DND-41 (cell line): ENCODE measurements around the gene GH2.

ENCODE experiments used
- ATAC-seq: fragments of 200-7000 bp; cut with Tn5 transposase; 3 replicates; pipeline ENCODE4 v1.9.1; 2021; ENCODE audit warnings: low read depth; ENCODE audit not compliant: insufficient read depth
- DNase-seq: peaks from one replicate; pipeline ENCODE4 v3.0.0-alpha.2; 2020
- H2AFZ ChIP-seq: 2 replicates; pipeline ENCODE4 v1.6.0; 2012; ENCODE audit warnings: low read depth, low read length
- H3K27ac ChIP-seq: 2 replicates; pipeline ENCODE4 v1.5.1; 2012; ENCODE audit warnings: low read length, inconsistent platforms
- H3K27me3 ChIP-seq: fragments of 200-600 bp; sonication (generic); 2 replicates; pipeline ENCODE4 v1.6.0; 2012; ENCODE audit warnings: low read length, mild to moderate bottlenecking, inconsistent platforms; ENCODE audit not compliant: insufficient read depth, poor library complexity
- H3K36me3 ChIP-seq: 2 replicates; pipeline ENCODE4 v1.5.1; 2012; ENCODE audit warnings: low read length, inconsistent platforms; ENCODE audit not compliant: insufficient read depth
- H3K4me1 ChIP-seq: 2 replicates; pipeline ENCODE4 v1.5.1; 2012; ENCODE audit warnings: mild to moderate bottlenecking, low read length; ENCODE audit not compliant: insufficient read depth
- H3K4me2 ChIP-seq: 2 replicates; pipeline ENCODE4 v1.6.0; 2012; ENCODE audit warnings: mild to moderate bottlenecking, moderate library complexity, low read length, inconsistent platforms; ENCODE audit not compliant: insufficient read depth
- H3K4me3 ChIP-seq, 2 experiments: fragments of 200-600 bp in 1 of 2; shearing (Covaris generic) in 1 of 2; 2 replicates each; pipeline ENCODE4 v1.5.1; 2012 to 2016; ENCODE audit warnings: inconsistent platforms in 2 of 2, low read length in 2 of 2, mild to moderate bottlenecking in 2 of 2, low read depth in 1 of 2, moderate library complexity in 1 of 2
- H3K79me2 ChIP-seq: 2 replicates; pipeline ENCODE4 v1.6.0; 2012; ENCODE audit warnings: low read length, inconsistent platforms; ENCODE audit not compliant: insufficient read depth
- H3K9ac ChIP-seq: 2 replicates; pipeline ENCODE4 v1.6.0; 2012; ENCODE audit warnings: low read depth, mild to moderate bottlenecking, inconsistent platforms, low read length, moderate library complexity
- H3K9me3 ChIP-seq: 2 replicates; pipeline ENCODE4 v1.5.1; 2012; ENCODE audit warnings: low read length, moderate library complexity, mild to moderate bottlenecking, inconsistent platforms; ENCODE audit not compliant: insufficient read depth, severe bottlenecking
- H4K20me1 ChIP-seq: 2 replicates; pipeline ENCODE4 v1.6.0; 2012; ENCODE audit warnings: low read length; ENCODE audit not compliant: insufficient read depth
- EZH2 ChIP-seq: IDR thresholded peaks from 3 replicates; pipeline ENCODE4 v1.6.1; 2012; ENCODE audit warnings: borderline replicate concordance, low read depth, mild to moderate bottlenecking, moderate library complexity, low read length, inconsistent platforms; ENCODE audit not compliant: severe bottlenecking
- TF ChIP-seq, protein P1 (sequence below): IDR thresholded peaks from 2 replicates; pipeline ENCODE4 v1.5.1; 2012; ENCODE audit warnings: borderline replicate concordance, low read length, moderate library complexity, mild to moderate bottlenecking; ENCODE audit not compliant: poor library complexity, severe bottlenecking; ENCODE audit errors: extremely low read depth

GH2 gene

DNA sequence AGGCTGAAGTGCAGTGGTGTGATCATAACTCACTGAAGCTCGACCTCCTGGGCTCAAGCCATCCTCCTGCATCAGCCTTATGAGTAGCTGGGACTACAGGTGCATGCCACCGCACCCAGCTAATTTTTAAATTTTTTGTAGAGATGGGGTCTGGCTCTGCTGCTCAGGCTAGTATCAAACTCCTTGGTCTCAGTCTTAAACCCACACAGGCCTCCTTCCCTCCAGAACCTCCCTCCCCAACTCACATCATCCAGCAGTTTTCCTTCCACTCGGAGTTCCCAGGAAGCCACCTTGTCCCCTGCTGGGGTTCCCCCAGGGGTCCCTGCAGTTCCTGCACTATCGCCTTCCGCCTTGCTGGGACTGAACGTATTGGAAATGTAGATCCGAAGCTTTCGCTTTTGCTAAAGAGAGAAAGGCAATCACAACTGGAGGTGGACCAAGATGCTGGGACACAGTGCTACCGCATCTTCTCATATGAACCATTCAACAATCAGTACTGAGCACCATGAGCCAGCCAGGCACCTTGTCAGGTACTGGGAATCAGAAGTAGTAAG lies 46.5 kb downstream of the GH2 start:
- H3K27me3 ChIP-seq: no peaks in the 10 kb centered on the region
- H3K4me1 ChIP-seq: peaks cover 19% of the 10 kb centered on the region
- no peak for TF ChIP-seq EZH2
- TF ChIP-seq, protein P1, sequence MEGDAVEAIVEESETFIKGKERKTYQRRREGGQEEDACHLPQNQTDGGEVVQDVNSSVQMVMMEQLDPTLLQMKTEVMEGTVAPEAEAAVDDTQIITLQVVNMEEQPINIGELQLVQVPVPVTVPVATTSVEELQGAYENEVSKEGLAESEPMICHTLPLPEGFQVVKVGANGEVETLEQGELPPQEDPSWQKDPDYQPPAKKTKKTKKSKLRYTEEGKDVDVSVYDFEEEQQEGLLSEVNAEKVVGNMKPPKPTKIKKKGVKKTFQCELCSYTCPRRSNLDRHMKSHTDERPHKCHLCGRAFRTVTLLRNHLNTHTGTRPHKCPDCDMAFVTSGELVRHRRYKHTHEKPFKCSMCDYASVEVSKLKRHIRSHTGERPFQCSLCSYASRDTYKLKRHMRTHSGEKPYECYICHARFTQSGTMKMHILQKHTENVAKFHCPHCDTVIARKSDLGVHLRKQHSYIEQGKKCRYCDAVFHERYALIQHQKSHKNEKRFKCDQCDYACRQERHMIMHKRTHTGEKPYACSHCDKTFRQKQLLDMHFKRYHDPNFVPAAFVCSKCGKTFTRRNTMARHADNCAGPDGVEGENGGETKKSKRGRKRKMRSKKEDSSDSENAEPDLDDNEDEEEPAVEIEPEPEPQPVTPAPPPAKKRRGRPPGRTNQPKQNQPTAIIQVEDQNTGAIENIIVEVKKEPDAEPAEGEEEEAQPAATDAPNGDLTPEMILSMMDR: no peak
- DNase-seq (no peak), ATAC-seq (no peak)
- no peaks in the 10 kb centered on the region for H3K9me3 ChIP-seq
- H3K9ac ChIP-seq: no peak overlapping the region
- H2AFZ ChIP-seq: no peak overlapping the region
- H3K79me2 ChIP-seq: peaks cover 47% of the 10 kb centered on the region
- H3K36me3 ChIP-seq: peaks cover 86% of the 10 kb centered on the region
- no peak overlapping the region for H3K4me2 ChIP-seq
- H3K4me3 ChIP-seq: no peak overlapping the region
- H4K20me1 ChIP-seq: peaks cover 46% of the 10 kb centered on the region
- H3K27ac ChIP-seq: no peak overlapping the region

DNA sequence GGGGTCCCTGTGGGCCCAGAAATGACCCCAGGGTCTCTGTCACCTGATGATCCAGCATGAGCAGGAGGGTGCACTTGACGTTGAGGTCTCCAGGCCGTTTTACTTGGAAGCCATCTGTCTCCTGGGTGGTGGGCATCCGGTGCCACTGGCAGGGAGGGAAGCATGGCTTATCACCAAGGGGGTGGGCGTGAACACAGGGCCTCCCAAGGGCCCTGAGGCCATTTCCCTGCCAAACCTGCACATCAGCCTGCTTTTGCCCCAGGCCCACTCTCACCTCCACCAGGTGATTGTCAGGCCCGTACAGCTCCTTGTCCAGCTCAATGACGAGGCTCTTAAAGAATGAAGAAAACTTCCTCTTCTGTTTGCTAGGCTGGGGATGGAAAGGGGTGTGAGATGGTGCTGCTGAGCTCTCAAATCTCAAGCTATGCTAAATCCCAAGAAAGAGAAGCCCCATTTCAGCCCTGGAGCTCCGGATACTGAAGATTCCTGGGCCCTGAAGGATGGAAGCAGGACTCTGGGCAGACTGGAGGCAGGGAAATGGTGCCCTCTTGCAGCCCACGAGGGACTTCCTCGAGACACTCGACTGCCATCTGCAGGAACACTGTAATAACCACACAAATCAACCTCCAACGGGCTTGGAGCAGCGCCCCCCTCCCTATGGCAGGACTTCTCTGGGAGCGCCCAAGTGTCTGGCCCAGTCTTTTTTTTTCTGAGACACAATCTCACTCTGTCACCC lies 47.1 kb downstream of the GH2 start:
- Histone ChIP-seq H3K36me3 (peaks cover 92% of the 10 kb centered on the region), H3K9ac (no peak overlapping the region), H3K27me3 (no peaks in the 10 kb centered on the region), H3K79me2 (peaks cover 48% of the 10 kb centered on the region), H2AFZ (no peak overlapping the region), H4K20me1 (peaks cover 46% of the 10 kb centered on the region), H3K27ac (no peak overlapping the region), H3K9me3 (no peaks in the 10 kb centered on the region), H3K4me1 (peaks cover 18% of the 10 kb centered on the region), H3K4me3 (no peak overlapping the region), H3K4me2 (no peak overlapping the region)
- peak; percentile 75 for ATAC-seq
- TF ChIP-seq EZH2: no peak
- TF ChIP-seq, protein P1: peak; percentile 69
- DNase-seq: peak; percentile 68

GRCh38 chr17:63833741-63834373 lies 47.9 kb downstream of the GH2 start:
- Histone ChIP-seq H3K4me3 (no peak overlapping the region), H3K9me3 (no peaks in the 10 kb centered on the region), H3K9ac (no peak overlapping the region), H3K4me1 (peaks cover 18% of the 10 kb centered on the region), H3K27ac (no peak overlapping the region), H3K79me2 (peaks cover 48% of the 10 kb centered on the region), H3K4me2 (no peak overlapping the region), H3K36me3 (peaks cover 95% of the 10 kb centered on the region), H3K27me3 (no peaks in the 10 kb centered on the region), H4K20me1 (peaks cover 39% of the 10 kb centered on the region), H2AFZ (no peak overlapping the region)
- DNase-seq (no peak), ATAC-seq (no peak)
- TF ChIP-seq EZH2: no peak
- TF ChIP-seq, protein P1: no peak
